MG63 (cell line): ENCODE results near the gene SPOCD1. TPM values are rescaled to one million over a fixed set of nuclear protein-coding genes. Genes with fewer than 3 reads are reported as not detected.

ENCODE experiments used
- DNase-seq: peaks from one replicate; pipeline ENCODE4 v3.0.0-alpha.2; 2020
- H3K27me3 ChIP-seq: fragments of 250-450 bp; sonication (Bioruptor Pico); 2 replicates; pipeline ENCODE4 v1.5.1; 2020; ENCODE audit warnings: mild to moderate bottlenecking, moderate library complexity
- H3K36me3 ChIP-seq: fragments of 250-450 bp; sonication (Bioruptor Pico); 2 replicates; pipeline ENCODE4 v1.5.1; 2020; ENCODE audit warnings: mild to moderate bottlenecking, moderate library complexity
- H3K4me3 ChIP-seq: fragments of 250-450 bp; sonication (Bioruptor Pico); 2 replicates; pipeline ENCODE4 v1.5.1; 2020; ENCODE audit warnings: mild to moderate bottlenecking, moderate library complexity
- H3K9me3 ChIP-seq: fragments of 250-450 bp; sonication (Bioruptor Pico); 2 replicates; pipeline ENCODE4 v1.5.1; 2020; ENCODE audit warnings: mild to moderate bottlenecking, moderate library complexity
- total RNA-seq: library from RNA; depleted of rRNA; stranded (reverse); fragments of >200 nt; shearing (Covaris generic); gene quantifications from 2 replicates; pipeline ENCODE4 v1.2.3, GENCODE V29; 2014; ENCODE audit warnings: low replicate concordance

SPOCD1 gene
- total RNA-seq, 1 experiment from 2014 or later, result 27.6 TPM

DNA sequence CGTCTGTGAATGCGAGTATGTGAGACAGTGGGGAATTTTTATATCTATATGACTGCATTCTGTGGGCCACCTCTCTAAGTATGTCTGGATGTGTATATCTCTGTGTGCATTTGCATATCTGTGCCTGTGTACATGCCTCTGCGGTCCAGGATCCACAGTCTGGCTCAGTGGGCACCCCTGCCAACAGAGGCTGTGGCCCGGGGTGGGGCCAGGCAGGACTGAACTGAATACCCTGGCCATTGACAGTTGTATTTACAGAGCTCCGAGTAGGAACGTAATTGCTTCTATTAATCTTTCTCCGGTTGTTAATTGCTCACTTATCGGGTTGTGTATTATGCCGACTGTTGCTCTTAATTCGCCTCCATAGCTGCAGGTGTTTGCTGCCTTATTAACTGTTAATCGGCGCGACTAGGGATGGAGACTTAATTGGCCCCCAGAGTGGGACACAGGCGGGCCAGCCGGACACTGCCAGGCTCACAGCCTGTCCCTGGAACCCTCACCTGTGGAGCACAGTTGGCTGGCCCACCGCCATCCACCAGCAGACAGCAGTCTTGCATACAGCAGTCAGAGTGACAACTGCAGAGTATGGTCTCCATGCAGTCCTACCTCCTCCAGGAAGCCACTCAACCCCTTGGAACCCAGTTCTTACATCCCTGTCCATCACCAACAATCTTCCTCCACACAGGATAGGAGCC, 29.3 kb downstream of the SPOCD1 start:
- no peaks in the 10 kb centered on the region for H3K27me3 ChIP-seq
- H3K4me3 ChIP-seq, result no peak overlapping the region
- DNase-seq, result no peak
- peaks cover 2% of the 10 kb centered on the region; the same call in 1 of the 2 replicates for H3K36me3 ChIP-seq
- H3K9me3 ChIP-seq, result no peaks in the 10 kb centered on the region

DNA sequence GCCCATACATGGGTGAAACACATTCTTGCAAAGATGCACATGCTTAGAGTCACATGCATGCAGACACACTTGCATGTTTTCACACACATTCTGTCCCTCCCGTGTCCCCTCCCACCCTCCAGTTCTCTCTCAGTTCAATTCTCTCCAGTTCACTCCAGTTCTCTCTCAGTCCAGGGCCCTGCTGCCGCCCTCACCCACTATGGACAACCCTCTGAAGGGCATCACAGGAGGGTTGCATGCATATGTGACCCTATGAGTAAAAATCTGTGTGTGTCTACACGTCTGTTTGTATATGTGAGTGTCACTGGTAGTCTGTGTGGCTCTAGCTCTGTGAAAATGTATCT, 29.9 kb downstream of the SPOCD1 start:
- DNase-seq, result no peak
- H3K27me3 ChIP-seq, result no peaks in the 10 kb centered on the region
- H3K4me3 ChIP-seq, result no peak overlapping the region
- H3K9me3 ChIP-seq, result no peaks in the 10 kb centered on the region
- no peaks in the 10 kb centered on the region for H3K36me3 ChIP-seq

GRCh38 chr1:31785020-31785946, 30.5 kb downstream of the SPOCD1 start:
- Histone ChIP-seq H3K4me3 (no peak overlapping the region), H3K9me3 (no peaks in the 10 kb centered on the region), H3K27me3 (no peaks in the 10 kb centered on the region), H3K36me3 (no peaks in the 10 kb centered on the region)
- no peak for DNase-seq

- DNase-seq, result no peak
- H3K27me3 ChIP-seq, result no peaks in the 10 kb centered on the region
- H3K36me3 ChIP-seq, result no peaks in the 10 kb centered on the region
- no peaks in the 10 kb centered on the region for H3K9me3 ChIP-seq
- no peak overlapping the region for H3K4me3 ChIP-seq
Measured at GRCh38 chr1:31784356-31785019, 31.3 kb downstream of the SPOCD1 start.

GRCh38 chr1:31783846-31784245, 32.0 kb downstream of the SPOCD1 start:
- no peak for DNase-seq

GRCh38 chr1:31782421-31783410, 33.1 kb downstream of the SPOCD1 start:
- Histone ChIP-seq H3K27me3 (no peaks in the 10 kb centered on the region), H3K36me3 (no peaks in the 10 kb centered on the region), H3K4me3 (no peak overlapping the region), H3K9me3 (no peaks in the 10 kb centered on the region)
- no peak for DNase-seq

More at GRCh38 chr1:31783846-31784245, 32.0 kb downstream of the SPOCD1 start:
- H3K4me3 ChIP-seq, result no peak overlapping the region
- H3K36me3 ChIP-seq, result no peaks in the 10 kb centered on the region
- H3K27me3 ChIP-seq, result no peaks in the 10 kb centered on the region
- no peaks in the 10 kb centered on the region for H3K9me3 ChIP-seq

DNA sequence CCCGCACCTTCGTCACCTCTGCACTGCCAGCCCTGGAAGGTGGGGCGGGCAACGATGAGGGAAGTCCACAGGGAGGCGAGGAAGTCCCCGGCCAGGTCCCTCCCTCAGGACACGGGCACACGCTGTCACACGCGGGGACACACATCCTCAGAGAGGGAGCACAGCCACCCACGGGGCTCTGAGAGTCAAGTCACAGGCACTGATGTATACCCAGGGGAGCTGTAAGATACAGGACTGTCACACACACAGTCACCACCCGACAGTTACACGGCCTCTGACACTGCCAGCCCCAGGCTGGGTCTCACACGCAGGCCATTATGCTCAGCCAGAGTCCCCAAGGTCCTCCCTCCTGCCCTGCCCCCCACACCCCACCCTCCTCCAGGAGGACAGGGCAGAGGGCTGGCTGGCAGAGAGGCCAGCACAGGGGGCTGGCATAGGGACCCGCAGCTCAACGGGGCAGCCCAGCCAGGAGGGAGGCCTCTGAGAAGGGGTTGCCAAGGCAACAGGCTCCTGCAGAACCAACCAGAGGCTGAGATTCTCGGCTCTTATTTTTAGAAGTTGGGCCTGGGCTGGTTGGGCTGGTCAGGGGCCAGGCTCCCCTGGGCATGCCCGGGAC, 34.0 kb downstream of the SPOCD1 start:
- H3K9me3 ChIP-seq, result no peaks in the 10 kb centered on the region
- H3K4me3 ChIP-seq, result no peak overlapping the region
- H3K27me3 ChIP-seq, result no peaks in the 10 kb centered on the region
- H3K36me3 ChIP-seq, result no peaks in the 10 kb centered on the region
- no peak for DNase-seq

DNA sequence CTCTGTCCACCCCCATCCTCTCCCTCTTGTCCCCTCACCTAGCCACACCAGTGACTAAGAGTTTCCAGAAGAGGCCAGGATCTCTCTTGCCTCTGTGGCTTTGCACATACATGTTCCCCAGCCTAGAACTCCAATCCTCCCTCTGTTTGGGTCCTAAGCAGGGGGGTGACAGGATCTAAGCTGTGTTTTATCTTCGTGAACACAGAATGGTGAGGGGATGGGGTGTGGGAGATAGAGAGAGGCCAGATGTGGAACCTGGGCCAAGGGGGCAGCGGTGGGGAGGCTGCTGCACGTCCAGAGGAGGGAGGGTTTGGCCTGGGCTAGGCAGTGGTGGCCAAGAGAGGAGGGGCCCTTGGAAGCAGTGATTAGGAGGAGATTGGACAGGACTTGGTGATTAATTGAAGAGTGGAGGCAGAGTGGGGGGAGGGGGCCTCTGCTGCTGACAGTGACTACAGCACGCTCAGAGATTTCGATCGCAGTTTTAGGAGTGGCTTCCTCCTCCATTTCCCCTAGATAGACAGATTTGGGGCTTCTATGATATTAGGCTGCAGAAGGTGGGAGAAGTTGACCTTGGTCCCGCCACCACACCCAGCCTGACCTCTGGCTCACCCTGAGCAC, 34.6 kb downstream of the SPOCD1 start:
- Histone ChIP-seq H3K36me3 (no peaks in the 10 kb centered on the region), H3K27me3 (no peaks in the 10 kb centered on the region), H3K9me3 (no peaks in the 10 kb centered on the region), H3K4me3 (no peak overlapping the region)
- no peak for DNase-seq

DNA sequence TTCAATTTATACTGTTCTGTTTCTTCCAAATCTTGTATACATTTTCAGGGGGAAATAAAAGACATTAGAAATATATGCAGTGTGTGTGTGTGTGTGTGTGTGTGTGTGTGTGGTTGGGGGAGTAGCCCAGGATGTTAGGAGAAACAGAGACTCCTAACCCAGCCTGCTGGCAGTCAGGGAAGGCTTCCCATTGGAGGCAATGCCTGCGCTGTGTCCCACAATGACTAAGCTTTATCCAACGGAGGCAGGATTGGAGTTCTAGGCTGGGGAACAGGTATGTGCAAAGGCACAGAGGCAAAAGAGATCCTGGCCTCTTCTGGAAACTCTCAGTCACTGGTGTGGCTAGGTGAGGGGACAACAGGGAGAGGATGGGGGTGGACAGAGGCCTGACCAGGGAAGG, 35.2 kb downstream of the SPOCD1 start:
- Histone ChIP-seq H3K9me3 (no peaks in the 10 kb centered on the region), H3K27me3 (no peaks in the 10 kb centered on the region), H3K36me3 (no peaks in the 10 kb centered on the region), H3K4me3 (no peak overlapping the region)
- no peak for DNase-seq

DNA sequence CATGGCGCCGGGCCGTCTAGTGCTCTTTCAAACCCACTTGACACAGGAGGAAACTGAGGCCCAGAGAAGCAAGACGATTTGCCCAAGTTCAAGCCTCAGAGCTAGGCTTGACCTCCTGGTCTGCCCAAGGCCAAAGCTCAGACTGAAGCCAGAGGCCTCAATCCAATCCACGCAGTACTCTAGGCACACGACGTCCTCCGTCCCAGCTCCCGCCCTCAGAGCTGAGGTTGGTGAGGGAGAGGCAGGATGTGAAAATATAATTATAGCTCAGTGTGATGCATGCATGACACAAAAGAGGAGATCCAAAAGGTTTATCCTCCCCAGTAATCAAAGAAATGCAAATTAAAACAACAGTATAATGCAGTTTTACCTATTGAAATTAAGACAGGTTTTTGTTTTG, 36.1 kb downstream of the SPOCD1 start:
- no peak overlapping the region for H3K4me3 ChIP-seq
- no peaks in the 10 kb centered on the region for H3K9me3 ChIP-seq
- DNase-seq, result no peak
- H3K36me3 ChIP-seq, result no peaks in the 10 kb centered on the region
- H3K27me3 ChIP-seq, result no peaks in the 10 kb centered on the region

DNA sequence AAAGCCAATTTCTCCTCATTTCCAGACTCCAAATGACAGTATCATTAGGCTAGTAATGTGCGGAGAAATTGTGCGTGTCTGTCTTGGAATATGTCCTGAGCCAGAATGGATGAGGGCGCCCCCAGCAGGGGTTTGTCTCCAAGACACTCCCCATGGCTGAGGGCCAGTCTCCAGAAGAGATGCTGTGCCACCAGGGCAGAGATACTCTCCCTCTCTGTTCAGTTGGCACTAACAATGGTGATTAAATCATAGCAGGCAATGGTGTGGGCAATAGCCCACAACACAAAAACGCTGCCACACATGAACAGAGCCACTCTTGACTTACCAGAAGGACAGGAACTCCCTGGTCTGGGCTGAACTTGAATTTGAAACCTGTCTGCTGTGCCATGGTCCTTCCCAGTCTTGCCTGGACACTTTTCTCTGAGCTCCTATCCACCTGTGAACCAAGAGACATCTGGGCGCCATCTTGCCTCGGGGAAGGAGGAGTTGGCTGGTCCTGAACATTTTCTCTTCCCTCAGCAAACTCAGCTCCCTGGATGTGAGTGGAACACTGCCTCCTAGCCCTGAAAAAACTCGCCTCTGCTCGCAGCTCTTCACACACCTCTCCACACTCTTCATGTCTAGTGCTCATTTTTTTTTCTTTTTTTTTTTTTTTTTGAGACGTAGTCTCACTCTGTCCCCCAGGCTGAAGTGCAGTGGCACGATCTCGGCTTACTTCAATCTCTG, 36.9 kb downstream of the SPOCD1 start:
- DNase-seq, result no peak
- H3K4me3 ChIP-seq, result no peak overlapping the region
- H3K9me3 ChIP-seq, result no peaks in the 10 kb centered on the region
- no peaks in the 10 kb centered on the region for H3K36me3 ChIP-seq
- H3K27me3 ChIP-seq, result no peaks in the 10 kb centered on the region

DNA sequence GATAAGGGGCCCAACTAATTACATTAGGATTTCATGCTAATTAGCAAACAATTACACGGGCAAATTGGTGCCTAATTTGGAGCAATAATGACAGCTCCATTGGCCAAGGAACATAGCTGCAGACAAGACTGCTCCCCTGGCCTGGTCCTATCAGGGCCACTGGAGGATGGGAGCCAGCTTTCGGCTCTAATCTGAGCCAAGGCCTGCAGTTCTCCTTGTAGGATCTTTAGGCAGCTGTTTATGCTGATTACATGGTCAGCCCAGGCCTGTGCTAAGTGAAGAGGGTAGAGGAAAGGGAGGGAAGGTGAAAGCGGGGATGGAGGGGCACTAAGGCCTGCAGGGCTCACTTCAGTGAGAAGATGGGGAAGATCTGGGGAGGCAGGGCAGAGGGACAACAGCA, 39.3 kb downstream of the SPOCD1 start:
- Histone ChIP-seq H3K4me3 (no peak overlapping the region), H3K27me3 (no peaks in the 10 kb centered on the region), H3K36me3 (no peaks in the 10 kb centered on the region), H3K9me3 (no peaks in the 10 kb centered on the region)
- no peak for DNase-seq

DNA sequence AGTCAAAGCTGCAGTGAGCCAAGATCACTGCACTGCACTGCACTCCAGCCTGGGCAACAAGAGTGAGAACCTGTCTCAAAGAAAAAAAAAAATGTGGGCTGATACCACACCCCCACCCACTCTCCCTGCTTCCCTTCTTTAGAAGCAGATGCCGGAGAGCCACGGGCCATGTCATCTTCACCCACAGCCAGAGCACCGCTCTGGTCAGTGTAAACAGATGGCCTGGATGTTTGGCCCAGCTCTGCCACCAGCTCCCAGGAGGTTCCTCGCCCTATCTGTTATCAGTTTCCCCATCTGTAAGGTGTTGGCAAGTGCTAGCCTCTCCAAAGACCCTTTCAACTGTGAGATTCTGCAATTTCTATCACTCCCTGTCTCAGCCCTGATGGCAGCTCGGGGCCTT, 39.8 kb downstream of the SPOCD1 start:
- Histone ChIP-seq H3K36me3 (no peaks in the 10 kb centered on the region), H3K4me3 (no peak overlapping the region), H3K27me3 (no peaks in the 10 kb centered on the region), H3K9me3 (no peaks in the 10 kb centered on the region)
- no peak for DNase-seq

- Histone ChIP-seq H3K4me3 (no peak overlapping the region), H3K36me3 (no peaks in the 10 kb centered on the region), H3K27me3 (no peaks in the 10 kb centered on the region), H3K9me3 (no peaks in the 10 kb centered on the region)
- DNase-seq, result no peak
Measured at GRCh38 chr1:31775210-31775999, 40.4 kb downstream of the SPOCD1 start.
